GM19452 (cell line): ENCODE measurements around the gene ASB3.
"Not testable (repeated sequence)": the region's sequence is repeated elsewhere in the genome, so short reads cannot be mapped to it uniquely, and the experiment has no call there.

Experiments used
- ATAC-seq: cut with Tn5 transposase; IDR thresholded peaks from one replicate; pipeline ENCODE4 v1.9.1; 2021; ENCODE audit not compliant: unreplicated experiment

Gene ASB3

DNA sequence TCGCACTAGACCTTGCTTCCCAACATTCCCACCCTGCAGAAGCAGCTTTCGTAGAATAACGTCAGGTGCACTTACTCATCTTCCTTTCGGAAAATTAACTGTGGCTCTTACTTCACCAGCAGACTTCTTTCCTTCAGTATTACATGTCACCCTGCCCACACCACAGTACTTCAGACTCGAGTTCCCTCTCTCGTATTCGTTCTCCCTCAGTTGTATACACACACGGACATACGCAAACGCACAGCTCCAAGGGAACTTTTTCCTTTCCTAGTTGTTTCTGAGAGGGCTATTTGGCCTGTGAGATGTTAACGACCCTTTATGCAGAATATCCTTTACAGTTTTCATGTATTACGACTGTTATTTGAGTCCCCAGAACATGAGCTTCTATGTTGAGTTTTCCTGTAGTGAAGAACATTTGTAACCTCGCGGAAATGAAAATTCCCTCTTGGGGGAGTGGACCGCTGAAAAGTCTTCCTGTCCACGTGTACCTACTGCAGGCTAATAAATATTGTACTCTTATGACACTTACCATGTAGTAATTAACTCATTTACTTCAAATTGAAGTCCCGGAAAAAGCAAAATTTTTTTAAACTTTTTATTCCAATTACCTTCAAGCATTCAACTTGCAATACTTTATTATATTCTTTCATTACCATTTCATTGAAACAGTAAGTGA, 999 bp upstream of the ASB3 start:
- ATAC-seq, result no peak

DNA sequence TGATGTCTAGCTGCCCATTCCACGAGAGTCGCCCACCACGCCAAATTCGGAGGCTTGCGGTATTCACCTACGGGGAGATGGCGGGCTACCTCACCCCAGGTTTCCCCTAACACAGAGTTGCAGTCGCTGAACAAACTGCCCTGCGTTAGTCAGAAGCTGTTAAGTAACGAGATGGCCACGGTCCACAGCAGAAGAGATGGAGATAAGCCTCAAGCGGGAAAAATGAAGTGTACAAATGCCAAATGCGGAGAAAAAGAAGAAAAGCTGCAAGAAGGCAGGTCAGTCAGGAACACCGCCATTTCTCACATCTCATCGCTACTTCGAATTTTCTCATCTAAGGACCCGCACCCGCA, 425 bp downstream of the ASB3 start:
- ATAC-seq, result peak; percentile 8

DNA sequence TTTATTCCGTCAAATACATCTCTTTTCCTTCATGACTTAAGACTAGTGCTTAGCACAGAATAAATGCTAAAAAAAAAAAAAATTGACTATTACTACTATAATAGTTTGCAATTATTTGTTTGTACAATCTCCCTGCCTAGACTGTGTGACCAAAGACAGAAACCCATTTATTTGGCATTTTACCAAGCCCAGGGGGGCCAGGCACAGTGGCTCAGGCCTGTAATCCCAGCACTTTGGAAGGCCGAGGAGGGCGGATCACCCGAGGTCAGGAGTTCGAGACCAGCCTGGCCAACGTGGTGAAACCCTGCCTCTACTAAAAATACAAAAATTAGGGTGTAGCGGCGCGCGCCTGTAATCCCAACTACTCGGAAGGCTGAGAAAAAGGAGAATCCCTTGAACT, 1.4 kb downstream of the ASB3 start:
- ATAC-seq, result no peak

DNA sequence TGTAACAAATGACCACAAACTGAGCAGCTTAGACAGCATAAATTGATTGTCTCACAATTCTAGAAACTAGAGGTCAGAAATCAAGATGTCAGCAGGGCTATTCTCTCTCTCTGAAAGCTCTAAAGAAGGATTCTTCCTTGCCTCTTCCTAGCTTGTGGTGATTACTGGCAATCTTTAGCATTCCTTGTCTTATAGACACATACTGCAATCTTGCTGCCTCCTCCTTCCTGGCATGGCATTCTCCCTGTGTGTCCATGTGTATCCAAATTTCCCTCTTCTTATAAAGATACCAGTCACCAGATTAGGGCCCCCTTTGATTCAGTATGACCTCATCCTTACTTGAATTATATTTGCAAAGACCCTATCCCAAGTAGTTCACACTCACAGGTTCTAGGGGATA, 2.3 kb downstream of the ASB3 start:
- ATAC-seq, result no peak

DNA sequence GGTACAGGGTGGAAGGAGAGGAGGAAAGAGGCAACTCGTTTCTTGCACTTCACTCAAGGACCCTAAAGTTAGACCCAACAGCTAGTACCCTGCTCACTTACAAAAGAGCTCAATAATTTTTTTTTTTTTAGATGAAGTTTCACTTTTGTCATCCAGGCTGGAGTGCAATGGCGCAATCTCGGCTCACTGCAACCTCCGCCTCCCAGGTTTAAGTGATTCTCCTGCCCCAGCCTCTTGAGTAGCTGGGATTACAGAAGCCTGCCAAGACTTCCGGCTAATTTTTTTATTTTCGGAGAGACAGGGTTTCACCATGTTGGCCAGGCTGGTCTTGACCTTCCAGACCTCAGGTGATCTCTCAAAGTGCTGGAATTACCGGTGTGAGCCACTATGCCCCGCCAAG, 4.1 kb downstream of the ASB3 start:
- ATAC-seq, result no peak

DNA sequence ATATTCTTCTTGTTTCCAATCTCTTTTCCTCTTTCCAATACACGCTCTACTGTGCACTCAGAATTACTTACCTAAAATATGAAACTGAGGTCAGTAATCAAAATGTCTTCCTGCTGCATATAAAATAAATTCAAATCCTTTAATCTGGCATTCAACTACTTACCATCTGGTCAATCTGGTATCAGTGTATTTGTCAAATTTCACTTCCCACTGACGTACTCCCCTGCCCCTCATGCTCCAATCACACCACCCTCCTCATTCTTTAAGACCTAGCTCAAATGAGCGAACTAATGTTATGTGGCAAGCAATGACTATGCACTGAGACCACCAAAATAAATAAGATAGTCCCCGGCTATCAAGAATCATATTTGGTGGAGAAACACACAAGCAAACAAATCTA, 6.7 kb downstream of the ASB3 start:
- ATAC-seq, result no peak

DNA sequence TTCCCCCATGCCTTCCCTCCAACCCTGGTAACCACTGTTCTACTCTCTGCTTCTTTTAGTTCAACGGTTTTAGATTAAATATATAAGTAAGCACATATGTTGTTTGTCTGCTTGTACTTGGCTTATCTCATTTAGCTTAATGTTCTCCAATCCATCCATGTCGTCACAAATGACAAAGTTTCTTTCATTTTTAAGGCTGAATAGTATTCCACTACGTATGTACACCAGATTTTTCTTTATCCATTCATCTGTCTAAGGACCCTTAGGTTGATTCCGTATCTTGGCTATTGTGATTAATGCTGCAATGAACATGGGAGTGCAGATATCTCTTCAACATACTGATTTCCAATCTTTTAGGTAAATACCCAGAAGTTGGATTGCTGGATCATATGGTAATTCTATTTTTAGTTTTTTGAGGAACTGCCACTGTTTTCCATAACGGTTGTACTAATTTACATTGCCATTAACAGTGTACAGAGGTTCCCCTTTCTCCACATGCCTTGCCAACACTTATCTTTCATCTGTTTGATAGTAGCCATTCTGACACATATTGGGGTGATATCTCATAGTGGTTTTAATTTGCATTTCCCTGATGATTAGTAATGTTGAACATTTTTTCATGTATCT, 8.1 kb downstream of the ASB3 start:
- ATAC-seq, result no peak

DNA sequence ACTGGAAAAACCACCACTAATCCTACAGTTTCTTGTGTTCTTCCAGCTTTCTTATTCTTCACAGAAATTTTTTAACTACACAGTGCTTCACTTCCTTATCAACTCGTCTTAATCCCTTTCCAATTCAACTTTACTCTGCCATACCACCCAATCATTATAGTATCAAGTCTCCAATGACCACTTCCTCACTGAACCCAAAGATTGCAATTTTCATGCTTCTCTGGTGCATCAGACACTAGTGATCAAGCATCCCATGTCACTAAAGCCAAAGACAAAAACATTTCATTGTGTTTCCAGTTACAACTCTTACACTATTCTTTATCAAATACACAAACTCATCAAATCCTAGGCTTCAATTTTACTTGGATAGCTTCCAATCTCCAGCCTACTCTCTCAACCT, 9.6 kb downstream of the ASB3 start:
- no peak for ATAC-seq

DNA sequence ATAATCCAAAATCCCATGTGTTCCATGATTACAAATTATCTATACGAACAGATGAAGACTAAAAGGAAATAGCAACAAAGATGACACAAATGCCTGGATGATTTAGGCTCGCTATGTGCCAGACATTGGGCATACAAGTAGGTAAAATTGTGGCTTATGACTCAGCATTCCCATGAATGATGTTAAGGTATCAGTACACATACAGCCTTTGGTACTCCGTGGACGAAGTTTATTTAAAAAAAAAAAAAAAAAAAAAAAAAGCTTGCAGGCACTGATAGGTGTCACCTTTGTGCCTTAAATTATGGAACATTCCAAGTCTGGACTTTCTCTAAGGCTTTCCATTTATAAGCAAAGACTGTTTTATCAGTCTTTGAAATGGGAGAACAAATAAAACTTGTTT, 16.5 kb downstream of the ASB3 start:
- ATAC-seq, result no peak

DNA sequence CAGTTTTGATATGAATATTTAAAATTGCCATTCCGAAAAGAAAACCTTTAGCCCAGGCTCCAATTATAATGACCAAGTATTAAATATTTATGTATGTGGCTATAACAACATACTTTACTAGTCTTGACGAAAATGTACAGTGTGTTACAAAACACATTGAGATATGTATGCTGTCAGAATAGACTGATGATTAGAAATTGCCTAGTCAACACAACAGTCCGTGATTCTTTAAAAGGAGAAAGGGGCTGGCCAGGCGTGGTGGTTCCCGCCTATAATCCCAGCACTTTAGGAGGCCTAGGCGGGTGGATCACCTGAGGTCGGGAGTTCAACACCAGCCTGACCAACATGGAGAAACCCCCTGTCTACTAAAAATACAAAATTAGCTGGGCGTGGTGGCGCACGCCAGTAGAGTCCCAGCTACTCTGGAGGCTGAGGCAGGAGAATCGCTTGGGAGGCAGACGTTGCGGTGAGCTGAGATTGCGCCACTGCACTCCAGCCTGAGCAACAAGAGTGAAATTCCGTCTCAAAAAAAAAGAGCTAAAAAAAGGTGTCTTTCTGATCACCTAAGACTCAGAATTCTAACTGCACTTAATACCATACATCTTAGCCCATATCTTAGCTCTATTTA, 17.3 kb downstream of the ASB3 start:
- no peak for ATAC-seq

DNA sequence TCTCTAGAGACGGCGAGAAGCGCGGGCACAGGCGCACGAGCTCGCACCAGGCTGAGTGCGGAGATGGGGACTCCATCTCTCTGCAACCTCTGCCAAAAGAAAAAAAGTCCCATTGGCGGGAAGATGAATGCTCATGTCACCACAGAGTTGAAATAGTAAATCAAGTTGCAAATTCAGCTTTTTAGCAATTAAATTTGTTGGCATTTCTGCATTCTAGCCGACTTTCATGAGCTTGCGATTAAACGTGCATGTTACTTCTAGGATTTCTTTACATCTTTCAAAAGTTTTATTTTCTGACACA, 18.6 kb downstream of the ASB3 start:
- ATAC-seq, result peak; percentile 38

DNA sequence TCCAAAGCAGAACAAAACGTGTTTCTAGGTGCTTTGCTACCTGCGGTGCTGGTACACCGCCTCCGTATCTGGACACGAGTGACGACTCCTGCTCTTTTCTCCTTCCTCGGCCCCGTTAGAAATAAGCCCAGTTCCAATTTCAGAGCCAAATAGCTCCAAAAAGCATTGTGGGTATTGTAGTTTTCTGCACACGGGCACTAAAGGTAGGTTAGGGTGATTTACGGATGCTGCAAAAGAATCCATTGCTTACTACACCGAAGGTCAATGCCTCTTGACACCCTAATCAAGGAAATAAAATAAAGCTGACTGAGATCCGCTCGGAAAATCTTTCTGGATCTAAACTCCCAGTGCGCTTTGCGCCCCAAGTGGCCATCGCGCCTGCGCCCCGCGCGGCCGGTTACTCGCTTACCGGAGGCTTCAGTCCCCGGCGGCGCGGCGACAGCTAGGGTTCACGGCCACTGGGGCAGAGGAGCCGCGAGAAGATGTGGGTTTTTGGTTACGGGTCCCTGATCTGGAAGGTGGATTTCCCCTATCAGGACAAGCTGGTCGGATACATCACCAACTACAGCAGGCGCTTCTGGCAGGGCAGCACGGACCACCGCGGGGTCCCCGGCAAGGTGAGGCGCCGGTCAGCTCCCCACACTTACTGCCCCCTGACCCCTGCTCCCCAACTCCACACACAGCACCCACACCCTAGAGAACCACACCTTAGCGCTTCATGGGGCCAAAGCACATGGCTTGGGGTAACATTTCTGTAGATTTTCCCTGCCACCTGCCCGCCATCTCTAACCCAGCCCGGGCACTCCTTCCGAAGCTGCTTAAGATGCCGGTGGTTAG, 19.1 kb downstream of the ASB3 start, which contains the start of gene CHAC2:
Gene CHAC2 (plus strand): TSS at position 400 of the 837 bp plus-strand sequence. CDS start 83 bp downstream, at position 483.
- peak; percentile 95 for ATAC-seq

DNA sequence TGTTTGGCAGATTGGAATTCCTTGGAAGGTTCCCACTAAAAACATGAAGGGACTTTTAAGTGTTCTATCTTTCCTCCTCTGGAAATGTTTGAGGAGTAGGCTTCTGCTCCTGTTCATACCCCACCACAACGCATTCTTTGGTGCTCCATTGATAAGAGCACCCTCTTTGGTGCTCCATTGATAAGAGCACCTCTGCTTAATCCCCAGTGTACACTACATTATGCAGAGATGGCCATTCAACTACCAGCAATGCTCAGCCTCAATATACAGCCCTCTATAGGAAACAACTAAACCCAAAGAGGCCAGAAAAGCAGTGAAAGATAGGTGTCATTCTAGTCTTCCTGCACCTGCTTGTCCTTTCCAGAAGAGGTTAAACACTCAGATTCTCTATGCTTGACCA, 21.0 kb downstream of the ASB3 start:
- ATAC-seq, result no peak

DNA sequence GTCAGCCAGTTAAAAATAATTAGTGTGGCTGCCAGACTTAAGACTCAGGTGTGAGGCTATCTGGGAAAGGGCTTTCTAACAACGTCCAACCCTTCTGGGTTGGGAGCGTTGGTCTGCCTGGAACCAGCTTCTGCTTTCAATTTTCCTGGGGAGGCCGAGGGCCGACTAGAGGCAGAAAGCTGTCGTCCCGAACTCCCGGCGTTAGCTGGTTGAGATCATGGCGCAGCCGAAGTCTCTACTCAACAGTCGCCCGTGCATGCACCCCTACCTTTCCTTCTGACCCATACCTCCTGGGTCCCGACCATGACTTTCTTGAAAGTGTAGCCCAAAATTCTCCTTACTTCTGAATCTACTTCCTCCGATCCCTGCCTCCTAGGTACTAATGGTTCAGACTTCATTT, 29.5 kb downstream of the ASB3 start:
- not testable (repeated sequence) for ATAC-seq

DNA sequence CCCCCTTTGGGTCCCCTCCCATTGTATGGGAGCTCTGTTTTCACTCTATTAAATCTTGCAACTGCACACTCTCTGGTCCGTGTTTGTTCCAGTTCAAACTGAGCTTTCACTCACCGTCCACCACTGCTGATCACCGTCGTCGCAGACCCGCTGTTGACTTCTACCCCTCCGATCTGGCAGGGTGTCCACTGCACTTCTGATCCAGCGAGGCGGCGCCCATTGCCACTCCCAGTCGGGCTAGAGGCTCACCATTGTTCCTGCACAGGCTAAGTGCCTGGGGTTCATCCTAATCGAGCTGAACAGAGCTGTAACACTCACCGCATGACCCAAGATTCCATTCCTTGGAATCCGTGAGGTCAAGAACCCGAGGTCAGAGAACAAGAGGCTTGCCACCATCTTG, 30.1 kb downstream of the ASB3 start:
- no peak for ATAC-seq

DNA sequence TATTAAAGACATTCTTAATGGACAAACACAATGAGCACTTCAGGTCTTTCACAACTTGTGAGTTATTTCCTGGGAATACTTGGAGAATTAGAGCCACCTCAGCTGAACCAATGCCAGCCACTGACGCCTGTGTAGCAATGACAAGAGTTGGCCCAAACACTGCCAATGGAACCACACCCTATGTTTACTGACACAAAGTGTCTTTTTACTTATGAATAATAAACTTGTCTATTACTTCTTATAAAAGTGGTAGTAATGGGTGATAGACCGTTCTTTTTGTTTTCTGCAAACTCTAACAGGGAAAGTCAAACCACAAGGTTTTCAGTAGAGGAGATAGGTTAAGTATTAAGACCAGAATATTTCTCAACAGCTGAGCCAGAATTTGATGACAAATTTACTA, 31.6 kb downstream of the ASB3 start:
- ATAC-seq, result peak; percentile 50

DNA sequence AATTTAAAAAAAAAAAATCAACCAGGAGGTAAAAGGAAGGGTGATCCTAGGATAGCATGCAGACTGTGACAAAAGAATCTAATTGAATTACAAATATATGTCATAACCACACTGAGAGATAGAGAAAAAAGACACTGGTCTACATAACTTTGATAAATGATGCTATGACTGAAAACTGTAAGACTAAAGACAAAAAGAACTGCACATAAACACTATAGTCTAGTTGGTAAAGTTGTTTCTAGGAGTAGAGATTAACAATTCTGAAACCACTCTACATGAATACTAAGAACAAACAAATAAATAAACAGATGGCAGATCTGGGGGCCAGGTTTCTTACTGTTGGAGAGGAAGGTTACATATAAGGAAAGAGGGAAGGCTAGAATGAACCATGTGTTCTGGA, 33.7 kb downstream of the ASB3 start:
- no peak for ATAC-seq

DNA sequence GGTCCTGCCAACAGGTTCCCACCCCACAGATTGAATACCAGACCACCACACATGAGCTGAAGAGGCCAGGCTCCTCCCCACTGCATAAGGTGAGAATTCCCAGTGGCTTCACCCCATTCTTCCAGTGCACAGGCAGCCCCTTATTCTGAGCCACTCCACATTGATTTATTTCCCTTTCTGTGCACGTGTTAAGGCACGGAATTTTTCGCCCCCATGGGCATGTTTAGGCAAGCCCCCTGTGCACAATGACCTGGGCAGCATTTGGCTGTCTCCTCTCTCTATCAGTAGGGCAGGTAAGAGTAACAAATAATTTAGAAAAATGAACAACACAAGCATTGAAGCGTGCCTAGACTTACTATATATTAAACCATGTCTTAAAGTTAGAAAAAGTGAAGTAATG, 34.4 kb downstream of the ASB3 start:
- ATAC-seq, result no peak

DNA sequence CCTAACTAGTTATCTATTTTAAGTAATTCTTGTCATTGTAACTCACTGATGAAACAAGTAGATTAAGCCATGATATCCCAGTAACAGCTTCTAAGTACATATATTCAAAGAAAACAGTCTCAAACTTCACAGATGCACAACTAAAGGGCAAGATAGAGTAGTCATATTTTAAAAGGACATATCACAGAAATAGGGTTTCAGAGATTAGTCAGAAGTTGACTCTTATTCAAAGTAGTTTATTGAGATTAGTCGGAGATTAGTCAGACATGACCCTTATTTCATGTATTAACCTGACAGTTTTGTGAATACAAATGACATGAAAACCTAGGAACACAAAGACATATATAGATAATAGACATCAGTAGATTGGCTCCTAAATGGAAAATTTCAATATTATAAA, 35.0 kb downstream of the ASB3 start:
- ATAC-seq, result peak; percentile 87

DNA sequence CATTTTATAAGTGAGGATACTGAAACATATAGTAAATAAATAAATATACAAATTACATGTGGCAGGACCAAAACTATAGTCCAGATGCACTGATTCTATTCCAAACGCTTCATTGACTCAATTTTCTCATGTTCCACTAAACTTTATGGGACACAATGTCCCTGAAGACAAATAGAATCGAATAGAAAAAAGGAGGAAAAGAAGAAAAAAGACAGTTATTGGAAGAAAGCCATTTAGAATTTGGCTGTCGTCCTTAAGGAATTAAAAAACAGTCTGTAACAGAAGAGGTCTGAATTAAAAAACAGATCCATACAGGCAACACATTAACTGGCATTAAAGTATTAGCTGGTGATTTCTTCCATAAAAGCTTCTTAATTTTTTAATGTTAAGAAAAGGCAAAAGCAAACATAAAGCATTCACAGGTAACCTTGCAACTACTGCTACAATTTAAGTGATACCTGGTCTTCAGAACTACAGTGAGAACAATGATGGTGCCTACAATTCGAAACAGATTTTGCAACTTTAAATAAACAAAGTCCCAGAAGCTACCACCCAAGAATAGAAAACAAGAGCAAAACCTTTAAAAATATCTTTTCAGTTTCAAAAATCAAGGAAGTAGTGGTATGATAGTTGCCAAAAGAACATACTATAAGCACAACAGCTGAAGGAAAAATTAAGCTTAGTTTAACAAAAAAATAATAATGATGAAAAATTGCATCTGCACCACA, 36.5 kb downstream of the ASB3 start:
- ATAC-seq, result no peak

DNA sequence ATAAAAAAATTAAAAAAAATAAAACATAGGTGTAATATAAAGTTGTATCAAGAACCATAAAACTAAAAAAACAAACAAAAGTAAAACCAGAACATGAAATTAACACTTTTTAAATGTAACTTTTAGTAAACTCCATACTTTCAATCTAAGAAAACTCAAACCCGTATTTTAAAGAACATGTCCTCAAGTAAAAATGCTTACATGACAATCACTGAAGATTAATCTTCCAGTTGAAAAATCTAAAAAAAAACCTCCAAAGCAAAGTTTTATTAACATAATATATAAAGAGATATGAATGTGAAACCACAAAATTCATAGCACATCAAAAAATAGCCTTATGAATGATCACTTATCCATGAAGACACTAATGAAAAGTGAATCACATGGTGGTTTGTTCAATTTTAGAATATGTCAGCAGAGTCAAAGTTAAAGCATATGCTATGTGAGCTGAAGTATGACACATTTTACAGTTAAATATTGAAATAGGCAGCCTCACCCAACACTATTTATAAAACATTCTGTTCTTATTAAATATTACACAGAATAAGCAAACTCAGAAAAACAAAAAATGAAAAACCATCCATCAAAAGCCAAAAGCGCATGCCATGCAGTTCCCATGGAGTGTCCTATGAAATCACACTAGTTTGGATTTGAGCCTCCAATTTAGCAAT, 42.2 kb downstream of the ASB3 start:
- ATAC-seq, result no peak
